K562 (cell line): ENCODE results near the gene SMAP2. TPM values are rescaled to one million over a fixed set of nuclear protein-coding genes. Genes with fewer than 3 reads are reported as not detected.
A peak's percentile ranks its signal among the peaks of the same experiment; 100 is the strongest.

Experiments
- ARID1B ChIP-seq: fragments of 450-650 bp; IDR thresholded peaks from 2 replicates; pipeline ENCODE4 v1.6.1; 2016; ENCODE audit warnings: antibody characterized with exemption, mild to moderate bottlenecking, inconsistent platforms
- ARNT ChIP-seq, 2 experiments: fragments of 450-650 bp; IDR thresholded peaks; 2 replicates each; pipeline ENCODE4 v1.6.1; 2016; ENCODE audit warnings: mild to moderate bottlenecking in 1 of 2
- FOXA3 ChIP-seq, 2 experiments: fragments of 450-650 bp in 1 of 2; sonication (generic) in 1 of 2; formaldehyde crosslinking; IDR thresholded peaks in 1 of 2; conservative IDR thresholded peaks in 1 of 2; 2 replicates each; pipeline versions ENCODE4 v1.4.0 to v1.8.0; 2020 to 2022; ENCODE audit warnings: mild to moderate bottlenecking in 2 of 2, missing genetic modification reagents in 1 of 2
- MCM2 ChIP-seq: fragments of 450-650 bp; IDR thresholded peaks from 2 replicates; pipeline ENCODE4 v1.6.1; 2017; ENCODE audit warnings: low read depth, mild to moderate bottlenecking
- NFATC3 ChIP-seq: fragments of 450-650 bp; IDR thresholded peaks from 2 replicates; pipeline ENCODE4 v1.6.1; 2017; ENCODE audit warnings: mild to moderate bottlenecking
- NUFIP1 ChIP-seq: fragments of 450-650 bp; IDR thresholded peaks from 2 replicates; pipeline ENCODE4 v1.6.1; 2018; ENCODE audit not compliant: partially characterized antibody
- PRPF4 ChIP-seq: fragments of 200-400 bp; formaldehyde crosslinking; IDR thresholded peaks from one replicate; pipeline ENCODE4 v1.6.1; 2017; ENCODE audit warnings: low read length, low read depth, mild to moderate bottlenecking; ENCODE audit not compliant: insufficient read depth, poor library complexity, severe bottlenecking
- RB1 ChIP-seq: fragments of 450-650 bp; IDR thresholded peaks from 2 replicates; pipeline ENCODE4 v1.6.1; 2017; ENCODE audit warnings: low read depth, mild to moderate bottlenecking
- SIX5 ChIP-seq, 2 experiments: IDR thresholded peaks; 2 replicates each; pipeline ENCODE4 v1.6.1; 2011; ENCODE audit warnings: low read length in 2 of 2, borderline replicate concordance in 1 of 2, low read depth in 1 of 2, mild to moderate bottlenecking in 1 of 2, moderate library complexity in 1 of 2; ENCODE audit not compliant: insufficient read depth in 1 of 2
- TAF1 ChIP-seq: IDR thresholded peaks from 2 replicates; pipeline ENCODE4 v1.6.1; 2011; ENCODE audit warnings: mild to moderate bottlenecking, low read length, moderate library complexity; ENCODE audit not compliant: insufficient read depth, control insufficient read depth, severe bottlenecking; ENCODE audit errors: extremely low read depth
- TBL1XR1 ChIP-seq, 2 experiments: IDR thresholded peaks; 2 replicates each; pipeline ENCODE4 v1.6.1; 2012; ENCODE audit warnings: improper control_type of control experiment in 2 of 2, low read length in 2 of 2, mild to moderate bottlenecking in 1 of 2
- TCF7 ChIP-seq: sonication (generic); IDR thresholded peaks from 2 replicates; pipeline ENCODE4 v1.6.1; 2016; ENCODE audit warnings: antibody characterized with exemption, borderline replicate concordance
- TEAD1 ChIP-seq, 2 experiments: fragments of 450-650 bp in 1 of 2; sonication (generic) in 1 of 2; formaldehyde crosslinking; IDR thresholded peaks; 2 replicates each; pipeline versions ENCODE4 v1.4.0 to v1.8.0; 2020 to 2022; ENCODE audit warnings: mild to moderate bottlenecking in 2 of 2, missing genetic modification reagents in 1 of 2
- ZFP36 ChIP-seq: fragments of 150-350 bp; IDR thresholded peaks from 2 replicates; pipeline ENCODE4 v1.6.1; 2018; ENCODE audit warnings: low read length, low read depth; ENCODE audit not compliant: partially characterized antibody
- ZNF121 ChIP-seq: sonication (generic); formaldehyde crosslinking; conservative IDR thresholded peaks from 2 replicates; pipeline ENCODE4 v1.8.0; 2022; ENCODE audit warnings: missing genetic modification reagents
- ZNF140 ChIP-seq: fragments of 250-450 bp; sonication (Bioruptor Pico); IDR thresholded peaks from 2 replicates; pipeline ENCODE4 v1.8.0; 2021; ENCODE audit warnings: moderate library complexity, mild to moderate bottlenecking, inconsistent platforms
- ZNF23 ChIP-seq: fragments of 250-450 bp; sonication (Bioruptor Pico); IDR thresholded peaks from 2 replicates; pipeline ENCODE4 v1.4.0; 2020; ENCODE audit warnings: mild to moderate bottlenecking
- ZNF431 ChIP-seq: sonication (generic); formaldehyde crosslinking; IDR thresholded peaks from 2 replicates; pipeline ENCODE4 v1.8.0; 2022; ENCODE audit warnings: mild to moderate bottlenecking, missing genetic modification reagents
- ZNF655 ChIP-seq: fragments of 250-450 bp; sonication (Bioruptor Pico); IDR thresholded peaks from 2 replicates; pipeline ENCODE4 v1.5.0; 2021
- polyA plus RNA-seq, 8 experiments: library from polyadenylated mRNA; depleted of rRNA in 4 of 8; stranded (reverse) in 5 of 8; unstranded in 3 of 8; fragments of >200 nt; fragmentation: Nextera tagmentation in 2 of 8; fragmentation: Illumina TruSeq in 1 of 8; extraction: Ambion mirVana in 2 of 8; extraction: Trizol in 1 of 8; gene quantifications; 2 replicates each; pipeline versions ENCODE4 v1.2.1 to v1.2.3, GENCODE V29; 2011 to 2014; ENCODE audit warnings: inconsistent platforms in 1 of 8, missing spikeins in 1 of 8
- total RNA-seq, 7 experiments: library from RNA; depleted of rRNA in 6 of 7; stranded (reverse); fragments of >200 nt in 6 of 7; fragmentation: Illumina TruSeq in 2 of 7; extraction: Trizol in 2 of 7; gene quantifications; 2 replicates each; pipeline versions ENCODE4 v1.2.1 to v1.2.3, GENCODE V29; 2011 to 2021; ENCODE audit warnings: low replicate concordance in 1 of 7
- TF ChIP-seq, protein P1 (sequence below): fragments of 250-450 bp; sonication (Bioruptor Pico); IDR thresholded peaks from 2 replicates; pipeline ENCODE4 v1.5.1; 2021; ENCODE audit warnings: mild to moderate bottlenecking
- TF ChIP-seq, protein P2 (sequence below): sonication (generic); formaldehyde crosslinking; IDR thresholded peaks from 2 replicates; pipeline ENCODE4 v1.8.1; 2023; ENCODE audit warnings: mild to moderate bottlenecking, missing genetic modification reagents, moderate library complexity
- TF ChIP-seq, protein P3 (sequence below), 2 experiments: fragments of 450-650 bp; IDR thresholded peaks; 2 replicates each; pipeline ENCODE4 v1.6.1; 2016

SMAP2 gene
- total and polyA plus RNA-seq, 9 of the 15 experiments (the other 6 are each of a cell fraction or from before 2014, with no cell fraction given) = 38.7 to 212 (median 94.1) TPM

GRCh38 chr1:40338745-40339419 is 34.6 kb upstream of the SMAP2 start (continued):
- TF ChIP-seq PRPF4 = no peak
- TF ChIP-seq, protein P1, sequence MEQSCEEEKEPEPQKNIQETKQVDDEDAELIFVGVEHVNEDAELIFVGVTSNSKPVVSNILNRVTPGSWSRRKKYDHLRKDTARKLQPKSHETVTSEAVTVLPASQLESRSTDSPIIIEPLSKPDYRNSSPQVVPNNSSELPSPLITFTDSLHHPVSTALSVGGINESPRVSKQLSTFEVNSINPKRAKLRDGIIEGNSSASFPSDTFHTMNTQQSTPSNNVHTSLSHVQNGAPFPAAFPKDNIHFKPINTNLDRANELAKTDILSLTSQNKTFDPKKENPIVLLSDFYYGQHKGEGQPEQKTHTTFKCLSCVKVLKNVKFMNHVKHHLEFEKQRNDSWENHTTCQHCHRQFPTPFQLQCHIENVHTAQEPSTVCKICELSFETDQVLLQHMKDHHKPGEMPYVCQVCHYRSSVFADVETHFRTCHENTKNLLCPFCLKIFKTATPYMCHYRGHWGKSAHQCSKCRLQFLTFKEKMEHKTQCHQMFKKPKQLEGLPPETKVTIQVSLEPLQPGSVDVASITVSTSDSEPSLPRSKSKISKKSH (CRISPR knock-in tag) = no peak
- TF ChIP-seq ZFP36 = peak; percentile 5
- no peak for TF ChIP-seq ZNF23
- TF ChIP-seq ARID1B = no peak
- no peak for TF ChIP-seq ZNF655 (CRISPR knock-in tag)
- TF ChIP-seq ARNT (IDR thresholded peaks at IDR 0.05) = no peak
- no peak for TF ChIP-seq ZNF140 (CRISPR knock-in tag)
- no peak for TF ChIP-seq TAF1
- TF ChIP-seq FOXA3 (CRISPR knock-in tag; conservative IDR thresholded peaks at IDR 0.05 in 1 of 2, IDR thresholded peaks at IDR 0.05 in 1 of 2) = peak in 1 of 2 experiments; percentile 5; a peak in 1 of 4 replicates
- no peak for TF ChIP-seq NUFIP1
- no peak for TF ChIP-seq MCM2
- TF ChIP-seq, protein P2, sequence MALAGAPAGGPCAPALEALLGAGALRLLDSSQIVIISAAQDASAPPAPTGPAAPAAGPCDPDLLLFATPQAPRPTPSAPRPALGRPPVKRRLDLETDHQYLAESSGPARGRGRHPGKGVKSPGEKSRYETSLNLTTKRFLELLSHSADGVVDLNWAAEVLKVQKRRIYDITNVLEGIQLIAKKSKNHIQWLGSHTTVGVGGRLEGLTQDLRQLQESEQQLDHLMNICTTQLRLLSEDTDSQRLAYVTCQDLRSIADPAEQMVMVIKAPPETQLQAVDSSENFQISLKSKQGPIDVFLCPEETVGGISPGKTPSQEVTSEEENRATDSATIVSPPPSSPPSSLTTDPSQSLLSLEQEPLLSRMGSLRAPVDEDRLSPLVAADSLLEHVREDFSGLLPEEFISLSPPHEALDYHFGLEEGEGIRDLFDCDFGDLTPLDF = no peak
- no peak for TF ChIP-seq TEAD1 (CRISPR knock-in tag; IDR thresholded peaks at IDR 0.05)
- TF ChIP-seq ZNF431 (CRISPR knock-in tag) = no peak
- TF ChIP-seq TBL1XR1 (IDR thresholded peaks at IDR 0.05; ENCODE audit: low read length in 2 of 2) = peak; percentile 21 to 49; a peak in 2 of 4 replicates
- no peak for TF ChIP-seq TCF7
- no peak for TF ChIP-seq NFATC3
- TF ChIP-seq SIX5 (IDR thresholded peaks at IDR 0.05; ENCODE audit: borderline replicate concordance in 1 of 2, insufficient read depth in 1 of 2, low read depth in 1 of 2, low read length in 2 of 2) = no peak
- TF ChIP-seq, protein P3, sequence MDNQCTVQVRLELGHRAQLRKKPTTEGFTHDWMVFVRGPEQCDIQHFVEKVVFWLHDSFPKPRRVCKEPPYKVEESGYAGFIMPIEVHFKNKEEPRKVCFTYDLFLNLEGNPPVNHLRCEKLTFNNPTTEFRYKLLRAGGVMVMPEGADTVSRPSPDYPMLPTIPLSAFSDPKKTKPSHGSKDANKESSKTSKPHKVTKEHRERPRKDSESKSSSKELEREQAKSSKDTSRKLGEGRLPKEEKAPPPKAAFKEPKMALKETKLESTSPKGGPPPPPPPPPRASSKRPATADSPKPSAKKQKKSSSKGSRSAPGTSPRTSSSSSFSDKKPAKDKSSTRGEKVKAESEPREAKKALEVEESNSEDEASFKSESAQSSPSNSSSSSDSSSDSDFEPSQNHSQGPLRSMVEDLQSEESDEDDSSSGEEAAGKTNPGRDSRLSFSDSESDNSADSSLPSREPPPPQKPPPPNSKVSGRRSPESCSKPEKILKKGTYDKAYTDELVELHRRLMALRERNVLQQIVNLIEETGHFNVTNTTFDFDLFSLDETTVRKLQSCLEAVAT (IDR thresholded peaks at IDR 0.05) = no peak; a peak in 1 of 4 replicates
- peak; percentile 64; the same call in 1 of the 2 replicates for TF ChIP-seq RB1
- TF ChIP-seq ZNF121 (CRISPR knock-in tag) = no peak
